Measurements from ENCODE around the gene C9orf152. TPM values are rescaled to one million over a fixed set of nuclear protein-coding genes. Genes with fewer than 3 reads are reported as not detected.

Gene C9orf152
- total and polyA plus RNA-seq, 9 of the 15 experiments (the other 6 are each of a cell fraction or from before 2014, with no cell fraction given) = not detected

GRCh38 chr9:110168486-110168885, 39.5 kb downstream of the C9orf152 start:
- in situ Hi-C loops (cut with MboI) = loop anchor here (25.0 kb wide), 1 partner anchor 581 kb away; no protein-coding TSS in a partner anchor
- no peaks in the 10 kb centered on the region for H3K36me3 ChIP-seq (ENCODE audit: control insufficient read depth, insufficient read depth, low read length)
- H3K27me3 ChIP-seq (ENCODE audit: control insufficient read depth in 2 of 2, insufficient read depth in 2 of 2, low read length in 2 of 2) = peaks cover 0 to 10% of the 10 kb centered on the region in 2 experiments; a peak in 2 of 5 replicates
- WGBS (ENCODE audit: insufficient coverage, low coverage, missing lambda C conversion rate) = 0% methylated on average over 5 of the region's 5 CpGs
- DNase-seq (ENCODE audit: extremely low read depth in 1 of 4, low spot score in 3 of 4) = no peak
- no peak overlapping the region for H3K9ac ChIP-seq (ENCODE audit: insufficient read depth in 1 of 2, low read depth in 2 of 2, low read length in 2 of 2)
- H2AFZ ChIP-seq (ENCODE audit: low read depth, low read length) = no peak overlapping the region
- no peak overlapping the region for H3K4me2 ChIP-seq (ENCODE audit: insufficient read depth, low read length)
- H4K20me1 ChIP-seq (replicated peaks; ENCODE audit: control insufficient read depth, insufficient read depth, low read length) = no peaks in the 10 kb centered on the region
- FAIRE-seq = no peak
- no peaks in the 10 kb centered on the region for H3K9me3 ChIP-seq (replicated peaks; ENCODE audit: control insufficient read depth, insufficient read depth, low read depth, low read length)
- ATAC-seq = no peak
- H3K79me2 ChIP-seq (ENCODE audit: control insufficient read depth, insufficient read depth, low read length) = no peaks in the 10 kb centered on the region
- CTCF ChIA-PET (ENCODE audit: low intra/inter-chr PET ratio) = no interaction called here
- no peaks in the 10 kb centered on the region for H3K9me1 ChIP-seq (ENCODE audit: control insufficient read depth, insufficient read depth, low read length)
- intact Hi-C loops (cut with micrococcal nuclease) = no loop called here
- TF ChIP-seq FOXP4 (CRISPR knock-in tag; IDR thresholded peaks at IDR 0.05; ENCODE audit: borderline replicate concordance) = no peak
- TF ChIP-seq STAT6 (CRISPR knock-in tag; IDR thresholded peaks at IDR 0.05) = no peak
- TF ChIP-seq NFATC3 (IDR thresholded peaks at IDR 0.05) = no peak
- TF ChIP-seq DLX4 (CRISPR knock-in tag; IDR thresholded peaks at IDR 0.05) = no peak
- no peak for TF ChIP-seq HINFP (tag; conservative IDR thresholded peaks at IDR 0.05; ENCODE audit: low read depth)
- no peak for TF ChIP-seq ATF2 (CRISPR knock-in tag; IDR thresholded peaks at IDR 0.05)
- TF ChIP-seq TRIM28 (IDR thresholded peaks at IDR 0.05) = no peak
- no peak for TF ChIP-seq ZNF57 (CRISPR knock-in tag; IDR thresholded peaks at IDR 0.05)
- no peak for TF ChIP-seq RCOR1 (IDR thresholded peaks at IDR 0.05; ENCODE audit: borderline replicate concordance in 1 of 2, low read depth in 2 of 2, low read length in 2 of 2)
- no peak for TF ChIP-seq ZNF444 (CRISPR knock-in tag; IDR thresholded peaks at IDR 0.05)
- TF ChIP-seq ZNF408 (CRISPR knock-in tag; IDR thresholded peaks at IDR 0.05; ENCODE audit: low read depth) = no peak
- no peaks in the 10 kb centered on the region for H3K4me1 ChIP-seq (replicated peaks in 1 of 2; ENCODE audit: control insufficient read depth in 2 of 2, insufficient read depth in 2 of 2, low read length in 2 of 2)
- no peak overlapping the region for H3K4me3 ChIP-seq
- H3K27ac ChIP-seq (ENCODE audit: extremely low read depth, low read depth, low read length) = no peak overlapping the region
- POLR2A ChIA-PET = no interaction called here
- BruUV-seq (replicated peaks) = no TSS peak

Measured in K562 (cell line).